Tongue (tissue), 2 donors: ENCODE measurements around the gene MCC. TPM values are rescaled to one million over a fixed set of nuclear protein-coding genes. Genes with fewer than 3 reads are reported as not detected.

Experiments used
- DNase-seq: peaks from one replicate; pipeline ENCODE4 v3.0.0-alpha.2; 2015
- total RNA-seq: library from RNA; depleted of rRNA; stranded (reverse); fragments of >200 nt; gene quantifications from one replicate; pipeline ENCODE4 v1.2.3, GENCODE V29; 2014

The MCC gene
- total RNA-seq, 1 donor from 2014 or later: 51.2 TPM

- DNase-seq: no peak
These were observed 347.2 kb downstream of the MCC start for GRCh38 chr5:113140837-113141671.

GRCh38 chr5:113133211-113133975, 354.9 kb downstream of the MCC start:
- DNase-seq: no peak

- no peak for DNase-seq
These were observed 355.7 kb downstream of the MCC start for GRCh38 chr5:113132564-113132963.

- DNase-seq: no peak
These were observed 359.5 kb downstream of the MCC start for GRCh38 chr5:113128641-113129330.

- DNase-seq: no peak
These were observed 360.2 kb downstream of the MCC start for GRCh38 chr5:113128082-113128481.

GRCh38 chr5:113127021-113127420, 361.2 kb downstream of the MCC start:
- DNase-seq: no peak

GRCh38 chr5:113125371-113125770, 362.9 kb downstream of the MCC start:
- no peak for DNase-seq

- DNase-seq: no peak
These were observed 363.3 kb downstream of the MCC start for GRCh38 chr5:113124914-113125313.

GRCh38 chr5:113124265-113124664, 364.0 kb downstream of the MCC start:
- no peak for DNase-seq

GRCh38 chr5:113123618-113124017, 364.6 kb downstream of the MCC start:
- no peak for DNase-seq

GRCh38 chr5:113122053-113122452, 366.2 kb downstream of the MCC start:
- no peak for DNase-seq

- peak; percentile 82 for DNase-seq
These were observed 368.9 kb downstream of the MCC start for GRCh38 chr5:113119246-113119924.

- DNase-seq: no peak
These were observed 369.5 kb downstream of the MCC start for GRCh38 chr5:113118765-113119164.

- no peak for DNase-seq
These were observed 370.0 kb downstream of the MCC start for GRCh38 chr5:113118298-113118697.

GRCh38 chr5:113117543-113118115, 370.6 kb downstream of the MCC start:
- DNase-seq: peak; percentile 47

- no peak for DNase-seq
These were observed 372.3 kb downstream of the MCC start for GRCh38 chr5:113115956-113116355.

GRCh38 chr5:113115061-113115460, 373.2 kb downstream of the MCC start:
- no peak for DNase-seq

GRCh38 chr5:113114559-113114958, 373.7 kb downstream of the MCC start:
- DNase-seq: no peak

GRCh38 chr5:113112435-113112834, 375.8 kb downstream of the MCC start:
- peak; percentile 34 for DNase-seq

- no peak for DNase-seq
These were observed 378.1 kb downstream of the MCC start for GRCh38 chr5:113110117-113110516.

- DNase-seq: no peak
These were observed 378.9 kb downstream of the MCC start for GRCh38 chr5:113109344-113109743.

- DNase-seq: no peak
These were observed 379.8 kb downstream of the MCC start for GRCh38 chr5:113108485-113108884.
